Breast epithelium (tissue), 3 donors: ENCODE data around the gene CABLES1.

Experiments used
- POLR2AphosphoS5 ChIP-seq, 3 donors: sonication (generic); formaldehyde crosslinking; IDR thresholded peaks; one replicate each; pipeline ENCODE4 v1.6.1; 2017; ENCODE audit warnings: antibody characterized with exemption in 3 of 3
- TF ChIP-seq, protein P1 (sequence below), 3 donors: fragments of 450-650 bp; IDR thresholded peaks; one replicate each; pipeline ENCODE4 v1.5.1; 2016 to 2017; ENCODE audit warnings: antibody characterized with exemption in 3 of 3, mild to moderate bottlenecking in 3 of 3, moderate library complexity in 3 of 3

- TF ChIP-seq POLR2AphosphoS5 (IDR thresholded peaks at IDR 0.05), result no peak
- TF ChIP-seq, protein P1, sequence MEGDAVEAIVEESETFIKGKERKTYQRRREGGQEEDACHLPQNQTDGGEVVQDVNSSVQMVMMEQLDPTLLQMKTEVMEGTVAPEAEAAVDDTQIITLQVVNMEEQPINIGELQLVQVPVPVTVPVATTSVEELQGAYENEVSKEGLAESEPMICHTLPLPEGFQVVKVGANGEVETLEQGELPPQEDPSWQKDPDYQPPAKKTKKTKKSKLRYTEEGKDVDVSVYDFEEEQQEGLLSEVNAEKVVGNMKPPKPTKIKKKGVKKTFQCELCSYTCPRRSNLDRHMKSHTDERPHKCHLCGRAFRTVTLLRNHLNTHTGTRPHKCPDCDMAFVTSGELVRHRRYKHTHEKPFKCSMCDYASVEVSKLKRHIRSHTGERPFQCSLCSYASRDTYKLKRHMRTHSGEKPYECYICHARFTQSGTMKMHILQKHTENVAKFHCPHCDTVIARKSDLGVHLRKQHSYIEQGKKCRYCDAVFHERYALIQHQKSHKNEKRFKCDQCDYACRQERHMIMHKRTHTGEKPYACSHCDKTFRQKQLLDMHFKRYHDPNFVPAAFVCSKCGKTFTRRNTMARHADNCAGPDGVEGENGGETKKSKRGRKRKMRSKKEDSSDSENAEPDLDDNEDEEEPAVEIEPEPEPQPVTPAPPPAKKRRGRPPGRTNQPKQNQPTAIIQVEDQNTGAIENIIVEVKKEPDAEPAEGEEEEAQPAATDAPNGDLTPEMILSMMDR (IDR thresholded peaks at IDR 0.05), result no peak
These were observed 12.7 kb upstream of the CABLES1 start for GRCh38 chr18:23122334-23123229.
